Coronary artery (tissue), 2 donors: Measurements from ENCODE around the gene LAMA1.
"Not testable (repeated sequence)": the region's sequence is repeated elsewhere in the genome, so short reads cannot be mapped to it uniquely, and the experiment has no call there.

Experiments
- DNase-seq: peaks from one replicate; pipeline ENCODE4 v3.0.0-alpha.2; 2017; ENCODE audit warnings: low spot score
- H3K27ac ChIP-seq, 2 donors: fragments of 200-600 bp; sonication (generic); one replicate each; pipeline ENCODE4 v1.5.1; 2016 to 2019
- H3K4me3 ChIP-seq: fragments of 200-600 bp; sonication (generic); 2 replicates; pipeline ENCODE4 v1.5.1; 2016; ENCODE audit warnings: mild to moderate bottlenecking, moderate library complexity
- TF ChIP-seq, protein P1 (sequence below): fragments of 200-600 bp; sonication (generic); IDR thresholded peaks from one replicate; pipeline ENCODE4 v1.5.1; 2019; ENCODE audit warnings: antibody characterized with exemption

The LAMA1 gene

DNA sequence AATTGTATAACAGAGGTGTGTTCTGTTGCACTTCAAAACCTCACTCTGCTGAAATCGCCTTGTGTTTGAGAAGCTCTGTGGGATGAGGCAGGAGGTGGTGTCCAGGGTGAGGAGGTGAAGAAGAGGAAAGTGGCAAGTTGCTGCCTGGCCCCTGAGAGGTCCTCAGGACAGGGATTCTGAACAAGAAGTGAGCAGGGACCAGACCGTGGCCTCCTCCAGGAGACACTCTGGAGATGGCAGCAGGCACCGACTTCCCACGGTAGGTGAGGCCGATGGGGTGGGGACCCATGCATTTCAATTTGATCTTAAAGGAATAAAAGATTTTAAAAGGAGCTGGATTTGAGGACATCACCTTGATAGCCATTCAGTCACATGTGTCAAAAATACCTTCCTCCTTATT is 37.5 kb upstream of the LAMA1 start:
- Histone ChIP-seq H3K27ac (no peak overlapping the region), H3K4me3 (no peak overlapping the region)
- DNase-seq = peak; percentile 59
- TF ChIP-seq, protein P1, sequence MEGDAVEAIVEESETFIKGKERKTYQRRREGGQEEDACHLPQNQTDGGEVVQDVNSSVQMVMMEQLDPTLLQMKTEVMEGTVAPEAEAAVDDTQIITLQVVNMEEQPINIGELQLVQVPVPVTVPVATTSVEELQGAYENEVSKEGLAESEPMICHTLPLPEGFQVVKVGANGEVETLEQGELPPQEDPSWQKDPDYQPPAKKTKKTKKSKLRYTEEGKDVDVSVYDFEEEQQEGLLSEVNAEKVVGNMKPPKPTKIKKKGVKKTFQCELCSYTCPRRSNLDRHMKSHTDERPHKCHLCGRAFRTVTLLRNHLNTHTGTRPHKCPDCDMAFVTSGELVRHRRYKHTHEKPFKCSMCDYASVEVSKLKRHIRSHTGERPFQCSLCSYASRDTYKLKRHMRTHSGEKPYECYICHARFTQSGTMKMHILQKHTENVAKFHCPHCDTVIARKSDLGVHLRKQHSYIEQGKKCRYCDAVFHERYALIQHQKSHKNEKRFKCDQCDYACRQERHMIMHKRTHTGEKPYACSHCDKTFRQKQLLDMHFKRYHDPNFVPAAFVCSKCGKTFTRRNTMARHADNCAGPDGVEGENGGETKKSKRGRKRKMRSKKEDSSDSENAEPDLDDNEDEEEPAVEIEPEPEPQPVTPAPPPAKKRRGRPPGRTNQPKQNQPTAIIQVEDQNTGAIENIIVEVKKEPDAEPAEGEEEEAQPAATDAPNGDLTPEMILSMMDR = no peak

DNA sequence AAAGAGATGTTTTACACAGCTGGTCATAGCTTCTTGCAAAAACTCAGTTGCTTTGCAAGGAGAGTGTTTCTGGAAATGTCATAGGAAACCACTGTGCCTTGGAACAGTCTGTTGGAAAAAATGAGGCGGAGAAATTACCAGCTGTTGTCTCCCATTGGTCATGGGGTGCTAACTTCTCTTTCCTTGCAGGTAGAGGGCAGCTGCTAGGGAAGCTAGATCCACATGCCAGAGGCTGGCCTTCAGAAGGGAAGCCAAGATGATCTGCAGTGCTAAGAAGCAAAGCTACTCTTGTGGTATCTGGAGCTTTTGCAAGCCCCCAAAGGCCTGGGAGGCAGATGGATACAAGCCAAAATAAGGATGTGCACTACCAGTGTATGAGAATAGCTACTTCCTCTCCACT is 34.8 kb upstream of the LAMA1 start:
- TF ChIP-seq, protein P1 = no peak
- Histone ChIP-seq H3K4me3 (no peak overlapping the region), H3K27ac (no peak overlapping the region)
- DNase-seq = no peak

DNA sequence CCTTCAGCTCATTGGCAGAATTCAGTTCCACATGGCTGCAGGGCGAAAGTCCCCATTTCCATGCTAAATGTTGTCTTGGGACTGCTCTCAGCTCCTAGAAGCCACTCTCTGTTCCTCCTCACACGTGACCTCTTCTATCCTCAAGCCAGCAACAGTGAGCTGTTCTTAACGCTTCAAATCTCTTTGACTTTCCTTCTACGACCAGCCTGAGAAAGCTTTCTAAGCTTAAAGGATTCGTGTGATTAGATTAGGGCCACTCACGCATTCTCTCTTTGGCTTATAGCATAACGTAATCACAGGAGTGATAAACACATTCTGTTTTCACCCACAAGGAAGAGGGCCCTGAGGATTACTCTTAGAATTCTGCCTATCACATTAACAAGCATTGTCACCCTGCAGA is 29.8 kb upstream of the LAMA1 start:
- TF ChIP-seq, protein P1 = no peak
- DNase-seq = no peak
- Histone ChIP-seq H3K4me3 (no peak overlapping the region), H3K27ac (no peak overlapping the region)

DNA sequence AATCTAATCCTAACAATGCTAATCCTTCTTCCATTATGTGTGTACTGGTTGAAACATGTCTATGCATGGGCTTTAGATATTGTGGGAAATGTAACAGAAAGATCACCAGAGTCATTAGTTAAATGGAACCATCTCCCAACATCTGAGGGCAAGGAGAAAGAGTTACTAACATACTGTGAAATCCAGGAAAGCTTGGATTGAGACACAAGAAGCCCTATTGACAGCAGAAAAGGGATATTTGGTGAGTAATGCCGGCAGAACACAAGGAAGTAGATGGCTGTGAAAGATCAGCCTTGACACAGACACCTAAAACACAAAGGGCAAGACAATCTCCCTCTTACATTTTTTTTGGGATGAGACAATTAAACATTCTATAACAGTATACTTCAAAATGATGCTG is 28.5 kb upstream of the LAMA1 start:
- no peak overlapping the region for H3K27ac ChIP-seq
- no peak for DNase-seq
- TF ChIP-seq, protein P1 = no peak

DNA sequence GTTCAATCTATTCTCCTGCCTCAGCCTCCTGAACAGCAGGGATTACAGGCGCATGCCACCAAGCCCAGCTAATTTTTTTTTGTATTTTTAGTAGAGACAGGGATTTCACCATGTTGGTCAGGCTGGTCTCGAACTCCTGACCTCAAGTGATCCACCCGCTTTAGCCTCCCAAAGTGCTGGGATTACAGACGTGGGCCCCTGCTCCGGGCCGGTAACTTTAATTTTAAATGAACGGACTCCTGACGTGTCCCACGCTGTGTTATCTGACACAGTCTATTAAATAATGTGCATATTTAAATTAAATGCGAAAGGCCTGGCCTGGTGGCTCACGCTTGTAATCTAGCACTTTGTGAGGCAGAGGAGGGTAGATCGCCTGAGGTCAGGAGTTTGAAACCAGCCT is 27.3 kb upstream of the LAMA1 start:
- H3K27ac ChIP-seq, DNase-seq, H3K4me3 ChIP-seq: not testable (repeated sequence)

More for the DNA sequence above, 28.5 kb upstream of the LAMA1 start:
- no peak overlapping the region for H3K4me3 ChIP-seq

DNA sequence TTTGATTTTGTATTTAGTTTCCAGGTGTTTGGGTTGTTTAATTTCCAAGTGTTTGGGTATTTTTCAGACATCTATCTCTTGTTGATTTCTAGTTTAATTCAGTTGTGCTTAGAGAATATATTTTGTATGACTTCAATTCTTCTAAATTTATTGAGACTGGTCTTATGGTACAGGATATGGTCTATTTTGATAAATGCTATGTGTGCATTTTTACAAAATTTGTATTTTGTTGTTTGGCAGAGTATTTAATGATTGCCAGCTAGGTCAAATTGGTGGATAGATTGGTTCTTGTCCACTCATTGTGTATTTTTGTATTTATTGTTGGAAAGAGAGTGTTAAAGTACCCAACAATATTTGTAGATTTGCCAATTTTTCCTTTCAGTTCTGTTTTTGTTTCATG is 23.7 kb upstream of the LAMA1 start:
- TF ChIP-seq, protein P1 = no peak
- no peak overlapping the region for H3K4me3 ChIP-seq
- H3K27ac ChIP-seq = no peak overlapping the region
- no peak for DNase-seq

DNA sequence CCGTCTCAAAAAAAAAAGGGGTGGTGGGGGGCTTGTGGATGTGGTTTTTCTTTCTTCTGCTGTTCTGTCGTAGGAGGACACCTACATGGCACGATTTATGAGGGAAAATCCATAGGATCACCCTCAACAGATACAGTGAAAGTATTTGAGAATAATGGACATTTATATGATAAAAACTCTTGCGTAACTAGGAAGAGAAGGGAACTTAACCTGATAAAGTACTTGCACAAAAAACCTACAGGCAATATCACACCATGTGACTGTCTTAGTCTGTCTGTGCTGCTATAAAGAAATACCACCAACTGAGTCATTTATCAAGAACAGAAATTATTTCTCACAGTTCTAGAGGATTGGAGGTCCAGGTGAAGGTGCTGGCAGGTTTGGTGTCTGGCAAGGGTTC is 21.8 kb upstream of the LAMA1 start:
- no peak overlapping the region for H3K4me3 ChIP-seq
- no peak for DNase-seq
- no peak overlapping the region for H3K27ac ChIP-seq
- TF ChIP-seq, protein P1 = no peak

DNA sequence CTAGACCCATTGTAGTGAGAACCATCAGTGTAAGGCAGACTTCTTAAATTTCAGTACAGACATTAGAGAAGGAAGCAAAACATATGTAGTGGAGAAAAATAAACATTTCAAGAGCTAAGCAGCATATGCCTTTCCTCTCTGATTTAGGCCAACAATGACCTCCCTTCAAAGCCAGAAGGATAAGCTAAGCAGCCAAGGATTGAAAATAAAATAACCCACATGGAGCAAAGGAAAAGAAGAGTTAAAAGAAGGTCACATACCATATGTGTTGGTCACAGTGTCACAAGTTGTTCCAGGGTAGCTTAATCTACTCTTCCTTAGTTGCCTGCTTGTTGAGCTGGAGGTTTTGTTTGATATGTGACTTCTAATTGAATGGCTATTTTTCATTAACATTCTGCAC is 15.6 kb upstream of the LAMA1 start:
- no peak for DNase-seq
- H3K27ac ChIP-seq = no peak overlapping the region
- no peak overlapping the region for H3K4me3 ChIP-seq
- TF ChIP-seq, protein P1 = no peak
